Placental epithelial cell (primary cell): ENCODE data around the gene GNMT. TPM values are rescaled to one million over a fixed set of nuclear protein-coding genes. Genes with fewer than 3 reads are reported as not detected.

Experiments used
- total RNA-seq: library from RNA; depleted of rRNA; stranded (reverse); fragments of >200 nt; gene quantifications from 2 replicates; pipeline ENCODE4 v1.2.3, GENCODE V29; 2012

The GNMT gene
- total RNA-seq: 0.43 TPM in 1 of 2 replicates, not detected in the other

DNA sequence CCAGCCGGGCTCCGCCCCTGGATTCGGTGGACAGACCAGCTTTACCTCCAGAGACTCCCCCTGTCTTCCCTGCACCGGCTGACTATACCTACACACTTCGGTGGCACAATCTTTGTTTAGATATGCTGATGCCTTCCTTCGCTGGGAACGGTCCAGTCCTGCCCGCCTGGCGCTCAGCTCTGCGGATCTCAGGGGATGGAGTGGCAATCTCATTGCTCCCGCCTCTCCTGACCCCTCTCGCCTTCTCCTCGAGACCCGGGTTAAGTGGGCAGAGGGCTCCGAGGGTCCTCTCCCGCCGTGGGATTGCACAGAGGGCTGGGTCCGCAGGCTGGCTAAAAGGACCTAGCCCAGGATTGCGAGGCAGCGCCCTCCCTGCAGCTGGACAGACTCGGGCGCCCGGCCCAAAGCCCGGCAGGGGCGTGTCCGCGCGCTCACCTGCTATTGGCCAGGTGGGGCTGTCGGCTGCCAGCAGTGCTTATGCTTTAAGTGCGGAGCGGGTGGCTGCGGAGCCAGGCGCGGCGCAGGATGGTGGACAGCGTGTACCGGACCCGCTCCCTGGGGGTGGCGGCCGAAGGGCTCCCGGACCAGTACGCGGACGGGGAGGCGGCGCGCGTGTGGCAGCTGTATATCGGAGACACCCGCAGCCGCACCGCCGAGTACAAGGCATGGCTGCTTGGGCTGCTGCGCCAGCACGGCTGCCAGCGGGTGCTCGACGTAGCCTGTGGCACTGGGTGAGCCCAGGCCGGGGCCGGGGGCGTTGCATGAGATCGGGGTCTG, at the start of gene GNMT:
Gene GNMT, plus strand, starts transcription at position 512 of the 777 bp plus-strand sequence. Its CDS starts 14 bp downstream, at position 526.

DNA sequence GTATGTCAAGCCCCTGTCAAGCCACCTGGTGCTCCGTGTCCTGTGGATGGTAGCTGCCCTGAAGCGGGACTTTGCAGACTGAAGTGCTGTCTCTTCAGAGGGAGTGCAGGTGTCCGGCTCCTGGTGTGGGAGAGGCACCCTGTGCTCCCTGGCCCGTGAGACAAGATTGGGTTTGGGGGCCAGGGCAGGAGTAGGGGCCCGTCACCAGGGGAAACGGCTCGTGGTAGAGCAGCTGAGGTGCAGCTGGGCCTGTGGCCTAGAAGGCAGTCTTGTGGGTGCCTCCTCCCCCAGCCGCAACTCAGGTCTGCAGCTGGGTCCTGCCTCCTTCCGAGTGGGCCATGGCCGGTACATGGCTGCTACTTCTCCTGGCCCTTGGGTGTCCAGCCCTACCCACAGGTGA, 44.8 kb upstream of the GNMT start, which contains the start of gene PTCRA:
Gene PTCRA, plus strand, starts transcription at position 322 of the 400 bp plus-strand sequence. Its CDS starts 17 bp downstream, at position 339.

DNA sequence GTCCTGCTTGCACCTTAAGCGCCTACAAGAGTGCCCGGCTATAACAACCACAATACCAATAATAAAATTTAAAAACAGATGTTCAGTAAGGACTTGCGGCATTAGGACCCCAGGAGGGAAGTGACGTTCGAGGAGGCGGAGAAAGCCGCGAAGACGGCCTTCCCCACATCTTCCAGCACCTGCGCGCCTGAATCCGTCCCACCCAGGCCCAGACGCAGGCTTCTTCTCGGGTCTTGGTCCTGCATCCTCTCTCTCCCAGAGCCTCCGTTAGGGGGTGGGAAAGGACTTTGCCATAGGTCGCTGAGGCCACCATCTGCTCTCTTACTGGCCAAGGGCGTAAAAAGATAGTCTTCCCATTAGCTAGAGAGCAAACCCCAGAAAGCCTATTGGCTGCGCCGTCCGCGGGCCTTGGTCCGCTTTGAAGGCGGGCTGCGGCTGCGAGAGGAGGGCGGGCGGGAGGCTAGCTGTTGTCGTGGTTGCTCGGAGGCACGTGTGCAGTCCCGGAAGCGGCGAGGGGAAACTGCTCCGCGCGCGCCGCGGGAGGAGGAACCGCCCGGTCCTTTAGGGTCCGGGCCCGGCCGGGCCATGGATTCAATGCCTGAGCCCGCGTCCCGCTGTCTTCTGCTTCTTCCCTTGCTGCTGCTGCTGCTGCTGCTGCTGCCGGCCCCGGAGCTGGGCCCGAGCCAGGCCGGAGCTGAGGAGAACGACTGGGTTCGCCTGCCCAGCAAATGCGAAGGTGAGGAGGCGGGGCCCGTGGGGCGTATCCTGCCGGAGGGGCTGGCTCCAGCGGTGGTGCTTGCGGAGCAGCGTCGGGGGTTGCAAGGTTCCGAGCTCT, 31.4 kb upstream of the GNMT start, which contains the start of gene CNPY3:
Gene CNPY3, plus strand, starts transcription at position 495 of the 835 bp plus-strand sequence. Its CDS starts 91 bp downstream, at position 586.

DNA sequence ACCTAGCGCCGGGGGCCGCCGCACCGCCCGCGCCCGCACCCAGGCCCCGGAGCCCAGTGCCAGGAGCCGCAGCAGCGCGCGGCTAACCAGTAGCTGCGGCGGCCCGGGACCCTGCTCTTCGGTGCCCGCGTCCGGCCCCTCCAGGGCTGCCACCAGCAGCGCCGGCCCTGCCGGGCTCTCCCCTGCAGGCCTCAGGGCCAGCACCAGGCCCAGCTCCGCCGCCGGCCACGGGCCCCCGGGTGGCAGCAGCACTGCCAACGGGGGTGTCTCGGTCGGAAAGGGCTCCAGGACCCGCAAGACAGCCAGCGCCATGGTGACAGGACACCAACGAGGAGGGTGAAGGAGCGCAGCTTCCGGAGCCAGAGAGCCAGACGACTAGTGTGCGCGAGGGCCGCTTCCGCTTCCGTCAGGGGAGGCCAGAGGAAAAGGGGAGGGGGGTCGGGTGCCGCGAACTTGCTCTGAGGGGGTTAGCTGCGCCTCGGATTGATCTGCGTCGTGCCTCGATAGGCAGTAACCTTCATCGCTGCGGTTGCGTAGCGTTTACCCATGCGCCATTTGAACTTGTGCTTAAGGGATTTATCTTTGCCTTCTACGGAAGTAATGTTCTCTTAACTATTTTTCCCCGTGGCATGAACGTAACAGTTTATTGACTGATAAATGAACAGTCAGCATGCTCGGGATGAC, 18.4 kb downstream of the GNMT start, which contains the start of gene PEX6:
Gene PEX6, minus strand, starts transcription at position 343 of the 684 bp plus-strand sequence. Its CDS starts 31 bp downstream, at position 312.

DNA sequence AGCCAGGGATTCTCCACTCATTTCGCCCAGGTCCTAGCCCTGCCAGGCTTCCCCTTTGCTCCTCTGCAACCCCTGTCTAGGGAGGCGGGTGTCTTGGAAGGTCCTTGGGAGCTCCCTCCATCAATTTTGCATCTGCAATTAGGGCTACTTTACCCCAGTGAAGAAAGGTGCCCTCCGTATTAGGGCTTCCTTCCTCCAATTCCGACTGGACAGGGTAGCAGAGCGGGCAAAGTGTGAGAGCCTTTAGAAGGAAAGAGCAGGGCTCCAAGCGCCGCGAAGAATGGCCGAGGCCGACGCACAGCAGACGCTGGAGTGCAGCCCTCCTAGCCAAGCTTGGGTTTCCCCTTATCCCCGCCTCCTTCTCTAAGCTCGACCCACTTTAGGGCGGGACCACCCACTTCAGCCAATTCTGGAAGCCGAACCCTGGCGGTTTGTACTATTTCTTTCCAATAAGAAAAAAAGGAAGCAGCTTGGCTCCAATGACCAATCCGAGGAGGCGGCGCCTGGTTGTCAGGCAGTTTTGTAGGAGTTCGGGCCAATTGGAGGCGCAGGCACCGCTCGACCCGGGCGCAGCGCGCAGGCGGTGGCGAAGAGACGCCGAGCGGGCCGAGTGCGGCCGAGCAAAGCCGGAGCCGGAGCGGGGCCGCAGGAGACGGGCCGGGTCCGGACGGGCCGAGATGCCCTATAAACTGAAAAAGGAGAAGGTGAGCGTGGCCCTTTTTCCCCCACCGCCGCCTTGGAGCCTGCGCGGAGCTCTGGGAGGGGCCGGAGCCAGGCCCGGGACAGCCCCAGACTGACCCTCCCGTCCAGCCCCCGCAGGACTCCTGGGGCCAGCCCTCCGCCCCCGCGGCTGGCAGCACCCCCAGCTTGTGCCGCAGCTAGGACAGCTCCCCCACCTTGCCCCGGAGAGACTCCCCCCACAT, 23.7 kb downstream of the GNMT start, which contains the start of gene PPP2R5D:
Gene PPP2R5D, plus strand, starts transcription at position 570 of the 923 bp plus-strand sequence. Its CDS starts 108 bp downstream, at position 678.

Other genes starting within 250 kb of the GNMT start
- 0.79 and 0.98 TPM in 2 replicates for gene PRPH2, start 238.2 kb upstream of the GNMT start, total RNA-seq
- gene TBCC, start 214.7 kb upstream of the GNMT start, total RNA-seq: 34.2 and 36.3 TPM in 2 replicates
- 6.1 and 7.5 TPM in 2 replicates for gene BICRAL, start 178.7 kb upstream of the GNMT start, total RNA-seq
- 83.6 and 87.5 TPM in 2 replicates for gene RPL7L1, start 81.1 kb upstream of the GNMT start, total RNA-seq
- gene PTCRA, start 44.7 kb upstream of the GNMT start, total RNA-seq: not detected in 2 replicates
- gene CNPY3, start 31.3 kb upstream of the GNMT start, total RNA-seq: 37.6 and 44.8 TPM in 2 replicates
- 49.1 and 53.0 TPM in 2 replicates for gene PEX6, start 18.4 kb downstream of the GNMT start, total RNA-seq
- gene PPP2R5D, start 23.8 kb downstream of the GNMT start, total RNA-seq: 39.3 and 49.2 TPM in 2 replicates
- 57.7 and 59.3 TPM in 2 replicates for gene MEA1, start 53.2 kb downstream of the GNMT start, total RNA-seq
- gene KLHDC3, start 53.5 kb downstream of the GNMT start, total RNA-seq: 81.7 and 147 TPM in 2 replicates
- gene RRP36, start 60.9 kb downstream of the GNMT start, total RNA-seq: 41.6 and 59.4 TPM in 2 replicates
- 57.5 and 80.1 TPM in 2 replicates for gene CUL7, start 93.1 kb downstream of the GNMT start, total RNA-seq
- 22.8 and 28.1 TPM in 2 replicates for gene MRPL2, start 98.7 kb downstream of the GNMT start, total RNA-seq
- gene KLC4, start 98.9 kb downstream of the GNMT start, total RNA-seq: 40.0 and 41.2 TPM in 2 replicates
- 844 and 868 TPM in 2 replicates for gene PTK7, start 115.6 kb downstream of the GNMT start, total RNA-seq
- gene SRF, start 210.5 kb downstream of the GNMT start, total RNA-seq: 11.8 and 34.7 TPM in 2 replicates
- gene CUL9, start 221.4 kb downstream of the GNMT start, total RNA-seq: 32.0 and 40.4 TPM in 2 replicates